IMR-90 (cell line): ENCODE results near the gene EML4. TPM values are rescaled to one million over a fixed set of nuclear protein-coding genes. Genes with fewer than 3 reads are reported as not detected.
A peak's percentile ranks its signal among the peaks of the same experiment; 100 is the strongest.

Source experiments
- ATAC-seq: fragments of 200-7000 bp; cut with Tn5 transposase; 2 replicates; pipeline ENCODE4 v1.9.1; 2020; ENCODE audit warnings: low read depth, mild to moderate bottlenecking, moderate library complexity
- BruUV-seq: library from RNA; stranded (reverse); fragments of 400-500 nt; replicated peaks from 2 replicates; lab custom pipeline; 2021; lab: Mats Ljungman, UMichigan
- CTCF ChIA-PET: fragments of 300-600 bp; formaldehyde crosslinking; extraction: SDS; loops from one replicate; lab custom pipeline; 2021; ENCODE audit warnings: antibody characterized with exemption; lab: Yijun Ruan, JAX
- POLR2A ChIA-PET: fragments of 300-600 bp; sonication (Branson Sonifier 250); formaldehyde crosslinking; loops from one replicate; lab custom pipeline; 2022; ENCODE audit warnings: antibody characterized with exemption; ENCODE audit not compliant: unreplicated experiment; lab: Charles Lee
- DNase-seq: peaks from one replicate; pipeline ENCODE4 v3.0.0; 2013
- H2AFZ ChIP-seq: replicated peaks from 2 replicates; pipeline ENCODE3; 2013; ENCODE audit warnings: low read length, mild to moderate bottlenecking; ENCODE audit not compliant: poor library complexity
- H2AK5ac ChIP-seq: 2 replicates; pipeline ENCODE4 v1.6.1; 2013; ENCODE audit warnings: low read depth, low read length, inconsistent platforms
- H2AK9ac ChIP-seq: replicated peaks from 2 replicates; pipeline ENCODE3; 2013; ENCODE audit warnings: mild to moderate bottlenecking, low read depth, low read length, moderate library complexity; ENCODE audit not compliant: poor library complexity
- H2BK120ac ChIP-seq: 2 replicates; pipeline ENCODE4 v1.6.1; 2013; ENCODE audit warnings: low read depth, low read length, inconsistent platforms
- H2BK15ac ChIP-seq: 3 replicates; pipeline ENCODE4 v1.6.1; 2013; ENCODE audit warnings: low read depth, low read length, inconsistent platforms
- H2BK20ac ChIP-seq: 2 replicates; pipeline ENCODE4 v1.6.1; 2013; ENCODE audit warnings: low read depth, mild to moderate bottlenecking, inconsistent platforms, low read length, moderate library complexity
- H2BK5ac ChIP-seq: 2 replicates; pipeline ENCODE4 v1.6.1; 2013; ENCODE audit warnings: mild to moderate bottlenecking, low read depth, low read length, inconsistent platforms; ENCODE audit not compliant: poor library complexity, severe bottlenecking
- H3K14ac ChIP-seq: replicated peaks from 2 replicates; pipeline ENCODE4 v1.6.1; 2013; ENCODE audit warnings: low read depth, low read length, inconsistent platforms
- H3K18ac ChIP-seq: 2 replicates; pipeline ENCODE4 v1.6.1; 2013; ENCODE audit warnings: low read depth, low read length, control low read depth
- H3K23ac ChIP-seq: 2 replicates; pipeline ENCODE4 v1.6.1; 2013; ENCODE audit warnings: low read depth, low read length, inconsistent platforms
- H3K27ac ChIP-seq: 2 replicates; pipeline ENCODE4 v1.5.1; 2013; ENCODE audit warnings: mild to moderate bottlenecking, control low read depth, low read length; ENCODE audit not compliant: insufficient read depth
- H3K27me3 ChIP-seq: 2 replicates; pipeline ENCODE4 v1.6.1; 2013; ENCODE audit warnings: low read length; ENCODE audit not compliant: control insufficient read depth, insufficient read depth
- H3K36me3 ChIP-seq: 2 replicates; pipeline ENCODE4 v1.6.1; 2013; ENCODE audit warnings: low read length, mixed read lengths; ENCODE audit not compliant: control insufficient read depth, insufficient read depth
- H3K4ac ChIP-seq: 2 replicates; pipeline ENCODE4 v1.6.1; 2013; ENCODE audit warnings: low read depth, low read length, inconsistent platforms
- H3K4me1 ChIP-seq: 2 replicates; pipeline ENCODE4 v1.6.1; 2013; ENCODE audit warnings: low read length, mixed read lengths; ENCODE audit not compliant: control insufficient read depth, insufficient read depth
- H3K4me2 ChIP-seq: 2 replicates; pipeline ENCODE4 v1.6.1; 2013; ENCODE audit warnings: low read depth, mild to moderate bottlenecking, control low read depth, low read length, moderate library complexity
- H3K4me3 ChIP-seq: 2 replicates; pipeline ENCODE4 v1.5.1; 2013; ENCODE audit warnings: low read depth, mild to moderate bottlenecking, control low read depth, low read length, moderate library complexity; ENCODE audit not compliant: insufficient read depth
- H3K56ac ChIP-seq: 2 replicates; pipeline ENCODE4 v1.6.1; 2013; ENCODE audit warnings: low read length, inconsistent platforms; ENCODE audit not compliant: insufficient read depth; ENCODE audit errors: extremely low read depth
- H3K79me1 ChIP-seq, 2 experiments: 2 replicates each; pipeline ENCODE4 v1.6.1; 2013; ENCODE audit warnings: low read length in 2 of 2, inconsistent platforms in 1 of 2, low read depth in 1 of 2
- H3K9ac ChIP-seq: 2 replicates; pipeline ENCODE4 v1.6.1; 2013; ENCODE audit warnings: low read depth, low read length, control low read depth
- H3K9me1 ChIP-seq: 2 replicates; pipeline ENCODE4 v1.6.1; 2013; ENCODE audit warnings: low read length, inconsistent platforms; ENCODE audit not compliant: insufficient read depth
- H3K9me3 ChIP-seq: 2 replicates; pipeline ENCODE4 v1.6.1; 2013; ENCODE audit warnings: low read length; ENCODE audit not compliant: control insufficient read depth, insufficient read depth
- H4K20me1 ChIP-seq: 2 replicates; pipeline ENCODE4 v1.6.1; 2013; ENCODE audit warnings: low read length, inconsistent platforms; ENCODE audit not compliant: insufficient read depth
- H4K5ac ChIP-seq: 2 replicates; pipeline ENCODE4 v1.6.1; 2013; ENCODE audit warnings: mild to moderate bottlenecking, low read depth, low read length, control low read depth
- H4K8ac ChIP-seq, 2 experiments: 2 replicates each; pipeline ENCODE4 v1.6.1; 2013; ENCODE audit warnings: low read depth in 2 of 2, low read length in 2 of 2, control low read depth in 1 of 2, inconsistent platforms in 1 of 2
- H4K91ac ChIP-seq: 2 replicates; pipeline ENCODE4 v1.6.1; 2013; ENCODE audit warnings: low read depth, low read length, inconsistent platforms; ENCODE audit not compliant: insufficient read depth
- CEBPB ChIP-seq: IDR thresholded peaks from 2 replicates; pipeline ENCODE4 v1.6.1; 2012; ENCODE audit warnings: low read depth, low read length, improper control_type of control experiment
- MAZ ChIP-seq: IDR thresholded peaks from 2 replicates; pipeline ENCODE4 v1.6.1; 2012; ENCODE audit warnings: low read depth, mild to moderate bottlenecking, low read length, improper control_type of control experiment, moderate library complexity, borderline replicate concordance
- NFE2L2 ChIP-seq: fragments of 150-350 bp; IDR thresholded peaks from 2 replicates; pipeline ENCODE4 v1.6.1; 2016; ENCODE audit warnings: low read depth, mild to moderate bottlenecking, low read length
- POLR2A ChIP-seq: IDR thresholded peaks from 2 replicates; pipeline ENCODE4 v1.6.1; 2012; ENCODE audit warnings: mild to moderate bottlenecking, low read depth, low read length
- RAD21 ChIP-seq: IDR thresholded peaks from 2 replicates; pipeline ENCODE4 v1.6.1; 2012; ENCODE audit warnings: low read length, improper control_type of control experiment
- RCOR1 ChIP-seq: IDR thresholded peaks from 2 replicates; pipeline ENCODE4 v1.6.1; 2012; ENCODE audit warnings: mild to moderate bottlenecking, low read length, improper control_type of control experiment; ENCODE audit not compliant: insufficient replicate concordance
- SMC3 ChIP-seq: fragments of 150-350 bp; IDR thresholded peaks from 2 replicates; pipeline ENCODE4 v1.6.1; 2016; ENCODE audit warnings: low read depth, mild to moderate bottlenecking, antibody characterized with exemption, low read length, moderate library complexity
- WGBS, 2 experiments: methylation state at CpG; one replicate each; pipeline versions ENCODE4 v1.1.5 to v1.1.7; 2013; ENCODE audit warnings: missing lambda C conversion rate in 2 of 2; ENCODE audit not compliant: insufficient read length in 1 of 2; ENCODE audit errors: extremely low coverage in 2 of 2; 5-methylcytosine and 5-hydroxymethylcytosine counted together
- dilution Hi-C: fragments of 300-500 bp; cut with HindIII; formaldehyde crosslinking; loops from one replicate; pipeline ENCODE4 v1.14.3; 2018; ENCODE audit warnings: low sequenced_read_pairs; ENCODE audit not compliant: unreplicated experiment
- in situ Hi-C: fragments of 300-500 bp; cut with MboI; formaldehyde crosslinking; loops from 3 replicates; pipeline ENCODE4 v1.14.3; 2019; ENCODE audit warnings: low sequenced_read_pairs, inconsistent platforms, mixed read lengths
- intact Hi-C: fragments of 100-400 bp; cut with micrococcal nuclease; formaldehyde crosslinking; loops from 2 replicates; pipeline ENCODE4 v1.10.0; 2022
- polyA plus RNA-seq, 3 experiments: library from polyadenylated mRNA; depleted of rRNA; stranded (reverse); fragments of >200 nt; gene quantifications; 2 replicates each; pipeline ENCODE4 v1.2.3, GENCODE V29; 2012; ENCODE audit warnings: low replicate concordance in 1 of 3
- total RNA-seq: library from RNA; depleted of rRNA; stranded (reverse); fragments of >200 nt; gene quantifications from 2 replicates; pipeline ENCODE4 v1.2.3, GENCODE V29; 2012

The EML4 gene
- total and polyA plus RNA-seq, 2 of the 4 experiments (the other 2 are of a cell fraction), result 29.7 to 73.7 TPM

- no peak overlapping the region for H2BK5ac ChIP-seq
- H3K79me1 ChIP-seq, result peaks cover 3 to 6% of the 10 kb centered on the region in 2 experiments; a peak in 2 of 4 replicates
- WGBS, 2 experiments, result no CpG with 5 or more reads among the region's 2 CpGs
- no peak overlapping the region for H3K4me2 ChIP-seq
- no peak overlapping the region for H2AK9ac ChIP-seq
- dilution Hi-C loops, result no loop called here
- H2BK15ac ChIP-seq, result no peak overlapping the region
- H3K9ac ChIP-seq, result no peak overlapping the region
- ChIA-PET POLR2A (no interaction called here), CTCF (no interaction called here)
- H3K4ac ChIP-seq, result no peak overlapping the region
- no peak overlapping the region for H3K27ac ChIP-seq
- intact Hi-C loops, result loop anchor here (5.0 kb wide), 1 partner anchor 39 kb away; no protein-coding TSS in a partner anchor
- H3K27me3 ChIP-seq, result no peaks in the 10 kb centered on the region
- H3K4me1 ChIP-seq, result peaks cover 4% of the 10 kb centered on the region
- H3K4me3 ChIP-seq, result no peak overlapping the region
- no peak overlapping the region for H2AK5ac ChIP-seq
- no peaks in the 10 kb centered on the region for H3K9me1 ChIP-seq
- no peak overlapping the region for H3K56ac ChIP-seq
- no peak overlapping the region; the same call in 1 of the 2 replicates for H3K14ac ChIP-seq
- H4K5ac ChIP-seq, result no peak overlapping the region
- DNase-seq, result peak; percentile 62
- peaks cover 14% of the 10 kb centered on the region for H3K36me3 ChIP-seq
- BruUV-seq, result no TSS peak
- H3K23ac ChIP-seq, result no peak overlapping the region
- no peak for TF ChIP-seq NFE2L2
- no peak for TF ChIP-seq POLR2A
- TF ChIP-seq SMC3, result no peak
- no peak for TF ChIP-seq RCOR1
- TF ChIP-seq MAZ, result no peak
- TF ChIP-seq CEBPB, result no peak
- TF ChIP-seq RAD21, result no peak
- no peaks in the 10 kb centered on the region for H4K20me1 ChIP-seq
- ATAC-seq, result peak; percentile 21; the same call in 1 of the 2 replicates
- in situ Hi-C loops, result no loop called here
- no peak overlapping the region for H2BK20ac ChIP-seq
- H2AFZ ChIP-seq, result no peak overlapping the region
- no peak overlapping the region for H4K91ac ChIP-seq
- H3K18ac ChIP-seq, result no peak overlapping the region
- H3K9me3 ChIP-seq, result no peaks in the 10 kb centered on the region
- H2BK120ac ChIP-seq, result no peak overlapping the region
- no peak overlapping the region for H4K8ac ChIP-seq
These were observed 117.3 kb downstream of the EML4 start for GRCh38 chr2:42286268-42286946.
